Vagina (tissue), 2 donors: ENCODE results near the gene L3MBTL1.

ENCODE experiments used
- POLR2A ChIP-seq, 2 donors: fragments of 450-650 bp; IDR thresholded peaks; one replicate each; pipeline ENCODE4 v1.6.1; 2017; ENCODE audit warnings: antibody characterized with exemption in 2 of 2, mild to moderate bottlenecking in 2 of 2, moderate library complexity in 2 of 2
- POLR2AphosphoS5 ChIP-seq, 2 donors: sonication (generic); formaldehyde crosslinking; IDR thresholded peaks; one replicate each; pipeline ENCODE4 v1.9.0; 2017; ENCODE audit warnings: antibody characterized with exemption in 2 of 2, mild to moderate bottlenecking in 2 of 2, low read depth in 1 of 2; ENCODE audit not compliant: insufficient read depth in 1 of 2
- TF ChIP-seq, protein P1 (sequence below), 3 experiments: fragments of 450-650 bp in 2 of 3; fragments of 200-600 bp in 1 of 3; sonication (generic) in 1 of 3; IDR thresholded peaks; one replicate each; pipeline ENCODE4 v1.5.1; 2017 to 2019; ENCODE audit warnings: antibody characterized with exemption in 3 of 3, mild to moderate bottlenecking in 2 of 3, moderate library complexity in 2 of 3

DNA sequence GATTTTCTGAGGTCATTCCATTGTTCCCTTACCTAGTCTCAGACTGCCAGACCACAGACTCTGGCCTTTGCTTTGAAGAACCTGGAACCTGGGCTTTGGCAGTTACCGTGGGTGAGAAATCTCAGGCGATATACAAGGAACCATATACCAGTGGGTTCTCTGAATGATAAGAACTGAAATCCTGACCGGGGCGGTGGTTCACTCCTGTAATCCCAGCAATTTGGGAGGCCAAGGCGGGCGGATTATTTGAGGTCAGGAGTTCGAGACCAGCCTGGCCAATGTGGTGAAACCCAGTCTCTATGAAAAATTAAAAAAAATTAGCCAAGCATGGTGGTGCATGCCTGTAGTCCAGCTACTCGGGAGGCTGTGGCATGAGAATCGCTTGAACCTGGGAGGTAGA, 37.0 kb downstream of the L3MBTL1 start:
- TF ChIP-seq POLR2AphosphoS5 (IDR thresholded peaks at IDR 0.05; ENCODE audit: insufficient read depth in 1 of 2, low read depth in 1 of 2) (no peak), POLR2A (IDR thresholded peaks at IDR 0.05) (no peak)
- TF ChIP-seq, protein P1, sequence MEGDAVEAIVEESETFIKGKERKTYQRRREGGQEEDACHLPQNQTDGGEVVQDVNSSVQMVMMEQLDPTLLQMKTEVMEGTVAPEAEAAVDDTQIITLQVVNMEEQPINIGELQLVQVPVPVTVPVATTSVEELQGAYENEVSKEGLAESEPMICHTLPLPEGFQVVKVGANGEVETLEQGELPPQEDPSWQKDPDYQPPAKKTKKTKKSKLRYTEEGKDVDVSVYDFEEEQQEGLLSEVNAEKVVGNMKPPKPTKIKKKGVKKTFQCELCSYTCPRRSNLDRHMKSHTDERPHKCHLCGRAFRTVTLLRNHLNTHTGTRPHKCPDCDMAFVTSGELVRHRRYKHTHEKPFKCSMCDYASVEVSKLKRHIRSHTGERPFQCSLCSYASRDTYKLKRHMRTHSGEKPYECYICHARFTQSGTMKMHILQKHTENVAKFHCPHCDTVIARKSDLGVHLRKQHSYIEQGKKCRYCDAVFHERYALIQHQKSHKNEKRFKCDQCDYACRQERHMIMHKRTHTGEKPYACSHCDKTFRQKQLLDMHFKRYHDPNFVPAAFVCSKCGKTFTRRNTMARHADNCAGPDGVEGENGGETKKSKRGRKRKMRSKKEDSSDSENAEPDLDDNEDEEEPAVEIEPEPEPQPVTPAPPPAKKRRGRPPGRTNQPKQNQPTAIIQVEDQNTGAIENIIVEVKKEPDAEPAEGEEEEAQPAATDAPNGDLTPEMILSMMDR (IDR thresholded peaks at IDR 0.05): no peak
